GM21447 (cell line): ENCODE data around the gene PIK3AP1.
"Not testable (repeated sequence)": the region's sequence is repeated elsewhere in the genome, so short reads cannot be mapped to it uniquely, and the experiment has no call there.

Experiments used
- ATAC-seq: cut with Tn5 transposase; IDR thresholded peaks from one replicate; pipeline ENCODE4 v1.9.1; 2021; ENCODE audit not compliant: unreplicated experiment

The PIK3AP1 gene

GRCh38 chr10:96696845-96697425 is 23.4 kb downstream of the PIK3AP1 start:
- ATAC-seq: no peak

- ATAC-seq: no peak
Measured at GRCh38 chr10:96695975-96696634, 24.2 kb downstream of the PIK3AP1 start.

- ATAC-seq: no peak
Measured at GRCh38 chr10:96695366-96695765, 24.9 kb downstream of the PIK3AP1 start.

- ATAC-seq: no peak
Measured at GRCh38 chr10:96693431-96693830, 26.9 kb downstream of the PIK3AP1 start.

- ATAC-seq: no peak
Measured at GRCh38 chr10:96692427-96692826, 27.9 kb downstream of the PIK3AP1 start.

- ATAC-seq: no peak
Measured at GRCh38 chr10:96691761-96692160, 28.6 kb downstream of the PIK3AP1 start.

- no peak for ATAC-seq
Measured at GRCh38 chr10:96690755-96691730, 29.3 kb downstream of the PIK3AP1 start.

GRCh38 chr10:96688789-96689188 is 31.5 kb downstream of the PIK3AP1 start:
- no peak for ATAC-seq

- no peak for ATAC-seq
Measured at GRCh38 chr10:96687317-96688012, 32.8 kb downstream of the PIK3AP1 start.

GRCh38 chr10:96686514-96686913 is 33.8 kb downstream of the PIK3AP1 start:
- ATAC-seq: no peak

- ATAC-seq: no peak
Measured at GRCh38 chr10:96685306-96685705, 35.0 kb downstream of the PIK3AP1 start.

- ATAC-seq: no peak
Measured at GRCh38 chr10:96684826-96685225, 35.5 kb downstream of the PIK3AP1 start.

- ATAC-seq: no peak
Measured at GRCh38 chr10:96683710-96684109, 36.6 kb downstream of the PIK3AP1 start.

GRCh38 chr10:96683065-96683464 is 37.2 kb downstream of the PIK3AP1 start:
- ATAC-seq: no peak

- ATAC-seq: no peak
Measured at GRCh38 chr10:96681524-96681923, 38.8 kb downstream of the PIK3AP1 start.

- not testable (repeated sequence) for ATAC-seq
Measured at GRCh38 chr10:96680463-96680862, 39.9 kb downstream of the PIK3AP1 start.

- no peak for ATAC-seq
Measured at GRCh38 chr10:96678725-96679124, 41.6 kb downstream of the PIK3AP1 start.

GRCh38 chr10:96676272-96677112 is 43.8 kb downstream of the PIK3AP1 start:
- ATAC-seq: no peak

GRCh38 chr10:96675846-96676245 is 44.5 kb downstream of the PIK3AP1 start:
- ATAC-seq: no peak
